AML-193 (cell line): ENCODE measurements around the gene EEF1AKMT2.
"Not testable (repeated sequence)": the region's sequence is repeated elsewhere in the genome, so short reads cannot be mapped to it uniquely, and the experiment has no call there.

Experiments used
- DNase-seq, 2 experiments: peaks; one replicate each; lab custom pipeline; 2025; lab: John Stamatoyannopoulos, UW

EEF1AKMT2 gene

DNA sequence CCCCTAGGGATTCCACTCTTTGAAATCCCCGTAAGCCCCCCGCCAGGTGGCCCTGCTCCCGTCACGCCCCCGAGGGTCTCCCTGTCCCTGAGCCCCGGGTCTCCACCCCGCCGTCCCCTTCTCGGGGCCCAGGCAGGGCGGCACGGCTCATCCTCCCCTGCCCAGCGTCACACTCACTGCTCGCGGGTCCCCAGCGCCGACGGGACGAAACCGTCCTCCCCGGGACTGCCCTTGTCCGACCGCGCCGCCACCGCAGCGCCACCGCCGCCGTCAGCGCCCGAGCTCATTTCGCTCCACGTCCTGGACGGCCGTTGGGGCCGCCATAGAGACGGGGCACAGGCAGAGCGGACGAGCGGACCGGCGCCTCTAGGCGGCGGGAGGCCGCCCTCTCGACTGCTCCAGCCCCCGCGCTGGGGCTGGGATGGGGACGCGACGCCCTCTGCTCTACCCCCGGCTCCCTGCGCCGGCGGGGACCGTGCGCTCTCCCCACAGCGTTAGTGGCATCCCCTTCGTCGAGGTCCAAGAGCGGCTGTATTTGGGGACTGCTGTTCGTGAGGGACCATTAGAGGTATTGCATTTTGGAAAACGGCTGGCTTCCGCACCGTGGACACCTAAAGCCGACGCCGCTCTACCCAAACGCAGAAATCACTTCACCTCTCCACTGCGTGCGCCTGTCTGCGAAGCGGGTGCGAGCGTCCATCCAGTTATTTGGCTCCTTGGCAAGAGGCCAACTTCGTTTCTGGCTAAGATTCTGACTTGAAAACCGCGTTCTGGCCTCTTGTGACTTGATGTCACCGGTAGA, at the start of gene EEF1AKMT2:
Gene EEF1AKMT2, minus strand, starts transcription at position 341 of the 802 bp plus-strand sequence. Its CDS starts 54 bp downstream, at position 287.
- DNase-seq: peak; percentile 59 to 67

- DNase-seq: no peak
These were observed 46.0 kb upstream of the EEF1AKMT2 start for GRCh38 chr10:124837687-124838086.

DNA sequence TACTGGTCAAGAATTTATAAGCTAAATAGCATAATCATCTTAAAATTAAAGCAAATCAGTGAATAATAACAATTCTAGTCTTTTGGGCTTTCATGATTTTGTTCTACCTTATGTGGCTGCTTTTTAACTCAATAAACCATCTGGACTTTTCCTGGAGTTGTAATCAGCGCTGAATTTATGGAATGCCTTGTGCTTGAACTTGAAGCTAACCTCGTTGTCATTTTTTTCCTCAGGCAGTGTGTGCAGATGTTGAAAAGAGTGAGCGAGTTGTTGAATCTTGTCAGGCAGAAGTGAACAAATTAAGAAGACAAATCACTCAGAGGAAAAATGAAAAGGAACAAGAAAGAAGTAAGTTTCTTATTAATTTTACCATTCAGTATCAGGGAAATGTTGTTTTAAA, 39.4 kb upstream of the EEF1AKMT2 start:
- no peak for DNase-seq

GRCh38 chr10:124830445-124830844, 38.8 kb upstream of the EEF1AKMT2 start:
- no peak for DNase-seq

DNA sequence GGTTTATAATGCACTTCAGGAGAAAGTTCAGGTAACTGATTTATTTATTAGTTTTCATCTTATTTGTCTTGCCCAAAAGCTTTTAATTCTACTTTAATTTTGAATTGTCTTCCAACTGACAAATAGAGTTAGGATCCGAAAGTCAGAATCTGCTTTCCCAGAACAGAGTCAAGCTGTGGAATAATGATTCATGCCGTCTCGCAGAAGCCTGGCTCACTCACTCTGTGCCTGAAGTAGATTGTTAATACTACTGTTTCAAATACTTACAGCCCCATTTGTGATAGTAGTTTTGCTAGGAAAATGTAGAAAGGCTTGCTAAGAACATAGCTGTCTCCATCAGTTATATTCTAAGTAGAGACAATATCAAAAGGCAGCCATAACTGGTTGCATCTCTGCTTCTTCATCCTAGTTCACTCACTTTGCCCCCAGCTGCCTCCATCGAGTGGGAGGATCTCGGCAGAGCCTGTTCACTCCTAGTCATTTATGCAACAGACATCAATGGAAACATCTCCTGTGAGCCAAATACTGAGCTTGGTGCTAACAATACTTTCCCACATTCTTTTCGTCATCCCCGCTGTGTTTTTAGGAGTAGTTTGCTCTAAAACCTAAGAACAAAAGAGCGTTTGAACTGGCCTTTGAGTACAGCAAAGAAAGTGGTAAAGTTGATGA, 37.9 kb upstream of the EEF1AKMT2 start:
- DNase-seq: no peak

GRCh38 chr10:124827474-124827873, 35.8 kb upstream of the EEF1AKMT2 start:
- DNase-seq: peak; percentile 16 to 31

- no peak for DNase-seq
These were observed 34.6 kb upstream of the EEF1AKMT2 start for GRCh38 chr10:124826262-124826661.

GRCh38 chr10:124825702-124826101, 34.0 kb upstream of the EEF1AKMT2 start:
- no peak for DNase-seq

DNA sequence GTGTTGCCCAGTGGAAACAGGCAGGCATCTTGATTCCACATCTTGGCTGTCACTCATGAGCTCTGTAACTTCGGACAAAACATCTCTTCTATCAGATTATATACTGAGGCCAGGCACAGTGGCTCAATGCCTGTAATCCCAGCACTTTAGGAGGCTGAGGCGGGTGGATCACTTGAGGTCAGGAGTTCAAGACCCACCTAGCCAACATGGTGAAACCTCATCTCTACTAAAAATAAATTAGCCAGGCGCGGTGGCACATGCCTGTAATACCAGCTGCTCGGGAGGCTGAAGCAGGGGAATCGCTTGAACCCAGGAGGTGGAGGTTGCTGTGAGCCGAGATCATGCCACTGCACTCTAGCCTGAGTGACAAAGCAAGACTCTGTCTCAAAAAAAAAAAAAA, 33.2 kb upstream of the EEF1AKMT2 start:
- not testable (repeated sequence) for DNase-seq

DNA sequence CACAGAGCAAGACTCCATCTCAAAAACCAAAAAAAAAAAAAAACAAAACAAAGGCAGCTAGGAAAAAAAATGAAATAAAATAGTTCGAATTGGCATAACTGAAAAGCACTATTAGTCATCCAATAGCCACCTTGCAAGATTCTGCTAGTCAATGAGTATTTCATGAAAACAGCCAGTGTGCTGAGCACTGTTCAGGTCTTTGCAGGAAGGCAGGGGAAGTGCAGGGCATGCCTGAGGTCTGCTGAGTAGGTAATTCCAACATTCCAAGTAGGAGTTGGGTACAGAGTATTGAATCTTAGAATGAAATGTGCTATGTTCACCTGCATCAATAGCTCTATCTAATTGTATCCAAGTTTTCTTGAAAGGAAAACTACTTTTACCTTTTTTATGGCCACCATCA, 32.8 kb upstream of the EEF1AKMT2 start:
- DNase-seq: no peak

- DNase-seq: no peak
These were observed 29.8 kb upstream of the EEF1AKMT2 start for GRCh38 chr10:124821520-124821919.

DNA sequence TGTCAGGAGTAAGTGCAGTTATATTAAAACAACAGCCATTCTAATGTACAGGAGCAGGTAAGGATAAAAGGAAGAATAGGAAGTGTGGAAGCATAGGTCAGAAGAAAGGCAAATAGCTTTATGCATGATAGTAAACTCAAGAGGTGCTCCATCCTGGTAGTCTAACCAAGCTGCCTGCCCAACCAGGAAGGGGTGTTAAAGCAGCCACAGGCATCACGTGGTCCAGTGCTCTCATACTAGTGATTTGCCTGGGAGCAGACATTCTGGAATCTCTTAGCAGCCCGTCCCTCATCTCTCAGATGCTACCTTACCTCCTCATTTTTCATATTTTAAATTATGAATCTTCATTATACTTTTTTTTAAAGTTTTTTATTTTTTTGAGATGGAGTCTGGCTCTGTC, 28.4 kb upstream of the EEF1AKMT2 start:
- DNase-seq: no peak

DNA sequence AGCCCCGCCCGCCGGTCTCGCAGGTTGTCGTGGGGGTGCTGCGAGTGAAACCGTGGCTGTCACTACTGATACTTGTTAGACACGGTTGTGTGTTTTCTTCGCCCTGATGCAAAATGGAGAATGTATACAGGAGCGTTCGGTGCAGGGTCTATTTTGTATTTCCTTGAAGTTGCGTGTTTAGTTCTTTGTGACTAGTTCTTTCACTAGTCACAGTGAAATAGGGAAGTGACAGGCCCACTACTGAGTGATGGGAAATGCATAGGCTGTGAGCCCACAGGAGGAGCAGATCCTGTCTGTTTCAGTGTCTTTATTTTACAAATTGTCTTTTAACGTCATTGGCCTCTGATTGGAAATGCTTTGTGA, 10.6 kb upstream of the EEF1AKMT2 start:
- DNase-seq: peak; percentile 52 to 62

DNA sequence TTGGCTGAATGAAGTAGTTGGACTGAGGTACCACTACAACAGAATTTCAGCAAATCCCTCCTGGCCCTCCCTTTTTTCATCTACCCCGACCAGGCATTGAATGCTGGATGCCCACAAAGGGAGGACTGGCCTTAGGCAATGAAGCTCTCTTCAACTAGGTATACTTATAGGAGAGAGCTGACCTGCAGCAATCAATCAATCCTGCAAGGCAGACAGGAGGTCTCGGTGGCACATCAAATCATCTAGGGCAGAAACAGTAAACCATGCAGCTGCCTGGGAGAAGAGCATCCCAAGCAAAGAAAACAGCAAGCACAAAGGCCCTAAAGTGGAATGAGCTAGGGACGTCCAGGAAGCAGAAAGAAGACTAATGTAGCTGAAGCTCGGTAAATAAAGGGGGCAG, 7.5 kb upstream of the EEF1AKMT2 start:
- DNase-seq: no peak

DNA sequence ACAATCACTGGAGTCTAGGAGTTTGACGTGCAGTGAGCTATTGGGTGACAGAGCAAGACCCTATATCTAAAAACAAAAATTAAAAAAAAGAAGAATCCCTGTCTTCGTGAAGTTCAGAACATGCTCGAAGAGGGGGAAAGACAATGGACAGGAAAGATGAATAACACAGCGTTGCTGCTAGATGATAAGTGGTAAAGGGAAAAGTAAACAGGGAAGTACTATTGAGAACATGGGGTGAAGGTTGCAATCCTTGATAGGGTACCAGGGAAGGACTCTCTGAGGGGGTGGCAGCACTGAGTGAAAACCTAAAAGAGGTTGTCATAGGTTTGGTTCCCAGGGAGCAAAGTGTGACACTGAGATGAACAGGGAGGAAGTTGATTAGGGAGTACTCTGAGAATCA, 7.1 kb upstream of the EEF1AKMT2 start:
- DNase-seq: no peak

DNA sequence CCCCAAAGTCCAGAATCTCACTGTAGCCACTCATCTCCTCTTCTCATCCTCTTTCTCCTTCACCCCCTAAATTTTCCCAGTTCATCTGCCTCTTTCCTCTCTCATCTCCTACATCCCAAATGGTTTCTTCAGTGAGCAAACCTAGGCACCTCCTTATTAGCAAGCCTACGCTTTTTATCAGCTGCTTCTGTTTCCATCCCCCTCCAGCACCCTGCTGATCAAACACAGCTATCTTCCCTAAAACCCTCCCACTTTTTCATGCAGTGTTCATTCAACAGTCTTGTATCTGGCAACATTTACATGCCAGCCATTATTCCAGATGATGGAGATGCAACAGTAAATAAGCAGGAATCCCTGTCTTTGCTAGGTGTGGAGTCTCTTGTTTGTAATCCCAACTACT, 6.7 kb upstream of the EEF1AKMT2 start:
- DNase-seq: no peak

GRCh38 chr10:124792998-124793352, 1.3 kb upstream of the EEF1AKMT2 start:
- DNase-seq: no peak

DNA sequence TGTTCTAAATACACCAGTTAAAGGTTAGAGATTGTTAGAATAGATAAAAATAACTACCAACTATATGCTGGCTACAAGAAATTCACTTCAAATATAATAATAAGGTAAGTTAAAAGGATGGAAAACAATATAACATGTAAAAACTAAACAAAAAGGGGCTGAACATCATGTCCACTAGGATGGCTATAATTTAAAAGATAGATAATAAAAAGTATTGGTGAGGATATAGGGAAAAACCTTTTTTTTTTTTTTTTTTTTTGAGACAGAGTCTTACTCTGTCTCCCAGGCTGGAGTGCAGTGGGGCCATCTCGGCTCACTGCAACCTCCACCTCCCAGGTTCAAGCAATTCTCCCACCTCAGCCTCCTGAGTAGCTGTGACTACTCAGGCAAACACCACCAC, 8.8 kb downstream of the EEF1AKMT2 start:
- DNase-seq: not testable (repeated sequence)

- DNase-seq: no peak
These were observed 22.9 kb downstream of the EEF1AKMT2 start for GRCh38 chr10:124768791-124769190.

GRCh38 chr10:124765256-124765655, 26.4 kb downstream of the EEF1AKMT2 start:
- no peak for DNase-seq

- no peak for DNase-seq
These were observed 28.4 kb downstream of the EEF1AKMT2 start for GRCh38 chr10:124763267-124763666.

- DNase-seq: no peak
These were observed 29.4 kb downstream of the EEF1AKMT2 start for GRCh38 chr10:124762281-124762680.

DNA sequence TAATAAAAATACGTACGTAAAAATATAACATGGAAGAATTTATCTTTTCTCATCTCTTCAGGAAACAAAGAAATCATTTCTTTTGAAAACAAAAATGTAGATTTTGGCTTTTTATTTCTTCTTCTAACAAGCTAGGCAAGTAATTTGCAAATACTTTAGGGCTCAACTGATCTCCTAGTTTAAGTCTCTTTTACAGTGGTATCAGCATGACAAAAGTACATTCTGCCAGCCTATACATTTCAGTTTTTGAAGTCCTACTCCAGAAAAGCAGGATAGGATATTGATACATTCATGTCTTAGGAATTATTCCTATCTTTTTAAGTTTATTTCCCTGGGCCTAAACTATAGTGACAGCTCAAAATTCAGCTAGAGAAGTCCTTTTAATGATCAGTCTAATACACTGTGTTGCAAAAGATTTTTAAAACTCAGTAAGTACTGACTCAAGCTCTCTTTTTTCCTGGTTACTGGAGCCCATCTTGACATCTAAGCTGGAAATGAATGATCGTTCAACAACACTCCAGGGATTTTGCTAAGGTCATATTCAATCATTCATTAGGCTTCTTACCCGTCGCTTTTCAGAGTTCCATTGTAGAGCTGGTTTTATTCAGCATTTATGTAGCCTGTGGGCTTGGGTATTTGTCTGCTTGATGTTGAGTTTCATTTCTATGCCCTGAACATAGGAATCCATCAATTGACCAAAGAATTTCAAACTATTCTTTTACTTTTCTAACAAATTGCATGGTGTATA, 35.4 kb downstream of the EEF1AKMT2 start:
- no peak for DNase-seq
